Endothelial cell of umbilical vein (primary cell): ENCODE measurements around the gene GRIFIN. TPM values are rescaled to one million over a fixed set of nuclear protein-coding genes. Genes with fewer than 3 reads are reported as not detected.

Experiments used
- BruUV-seq: library from RNA; stranded (reverse); fragments of 400-500 nt; replicated peaks from 2 replicates; lab custom pipeline; 2021; lab: Mats Ljungman, UMichigan
- CTCF ChIA-PET: fragments of 300-600, 350-600 bp; sonication (Branson Sonifier 250); formaldehyde crosslinking; loops from one replicate; lab custom pipeline; 2021; ENCODE audit warnings: antibody characterized with exemption, inconsistent platforms; lab: Charles Lee
- POLR2A ChIA-PET: fragments of 300-600, 350-600 bp; sonication (Branson Sonifier 250); formaldehyde crosslinking; loops from one replicate; lab custom pipeline; 2021; ENCODE audit warnings: antibody characterized with exemption, inconsistent platforms; lab: Charles Lee
- DNase-seq: peaks from one replicate; pipeline ENCODE4 v3.0.0-alpha.2; 2011; ENCODE audit warnings: low read depth, low spot score
- FAIRE-seq: peaks from 2 replicates; lab custom pipeline; 2011; peaks lifted over from hg19 to GRCh38; lab: Jason Lieb, UNC
- H2AFZ ChIP-seq: 2 replicates; pipeline ENCODE4 v1.6.0; 2012; ENCODE audit warnings: low read depth, low read length, control low read depth, inconsistent platforms
- H3K27ac ChIP-seq: 2 replicates; pipeline ENCODE4 v1.5.1; 2011; ENCODE audit warnings: low read depth, mild to moderate bottlenecking, control low read depth, low read length, moderate library complexity; ENCODE audit not compliant: insufficient read depth
- H3K27me3 ChIP-seq, 2 experiments: 2 replicates each; pipeline versions ENCODE4 v1.6.0 to v1.6.1; 2011; ENCODE audit warnings: low read length in 2 of 2, mixed read lengths in 1 of 2; ENCODE audit not compliant: control insufficient read depth in 2 of 2, insufficient read depth in 2 of 2
- H3K36me3 ChIP-seq, 2 experiments: 2 replicates in 1 of 2; 3 replicates in 1 of 2; pipeline ENCODE4 v1.5.1; 2011; ENCODE audit warnings: low read length in 2 of 2, mild to moderate bottlenecking in 1 of 2, moderate library complexity in 1 of 2; ENCODE audit not compliant: control insufficient read depth in 2 of 2, insufficient read depth in 2 of 2; ENCODE audit errors: extremely low read depth in 1 of 2
- H3K4me1 ChIP-seq: 3 replicates; pipeline ENCODE4 v1.5.1; 2011; ENCODE audit warnings: mild to moderate bottlenecking, low read length; ENCODE audit not compliant: control insufficient read depth, insufficient read depth; ENCODE audit errors: extremely low read depth
- H3K4me2 ChIP-seq: 2 replicates; pipeline ENCODE4 v1.6.1; 2011; ENCODE audit warnings: low read length, control low read depth, mixed read lengths; ENCODE audit not compliant: insufficient read depth
- H3K4me3 ChIP-seq, 3 experiments: fragments of 200-600 bp in 1 of 3; sonication (generic), shearing (Covaris generic) in 1 of 3; replicated peaks in 1 of 3; 2 replicates each; pipeline ENCODE4 v1.5.1; 2011 to 2016; ENCODE audit warnings: control low read depth in 3 of 3, low read length in 3 of 3, mild to moderate bottlenecking in 2 of 3, inconsistent platforms in 1 of 3, low read depth in 1 of 3, moderate library complexity in 1 of 3; ENCODE audit not compliant: insufficient read depth in 1 of 3
- H3K79me2 ChIP-seq: 2 replicates; pipeline ENCODE4 v1.6.0; 2012; ENCODE audit warnings: low read length, inconsistent platforms; ENCODE audit not compliant: control insufficient read depth, insufficient read depth
- H3K9ac ChIP-seq: replicated peaks from 2 replicates; pipeline ENCODE3; 2011; ENCODE audit warnings: low read length, control low read depth; ENCODE audit not compliant: insufficient read depth; ENCODE audit errors: extremely low read depth
- H3K9me1 ChIP-seq: replicated peaks from 3 replicates; pipeline ENCODE4 v1.6.0; 2011; ENCODE audit warnings: mild to moderate bottlenecking, low read length; ENCODE audit not compliant: control insufficient read depth, insufficient read depth; ENCODE audit errors: extremely low read depth
- H3K9me3 ChIP-seq: replicated peaks from 2 replicates; pipeline ENCODE4 v1.5.1; 2012; ENCODE audit warnings: low read length, inconsistent platforms; ENCODE audit not compliant: control insufficient read depth, insufficient read depth
- H4K20me1 ChIP-seq: replicated peaks from 2 replicates; pipeline ENCODE3; 2011; ENCODE audit warnings: mild to moderate bottlenecking, low read length; ENCODE audit not compliant: control insufficient read depth, insufficient read depth; ENCODE audit errors: extremely low read depth
- CTCF ChIP-seq, 2 donors: IDR thresholded peaks; 1 replicate in 1 of 2; 2 replicates in 1 of 2; pipeline ENCODE4 v1.5.1; 2011; ENCODE audit warnings: low read length in 2 of 2, mild to moderate bottlenecking in 2 of 2, moderate library complexity in 2 of 2, control low read depth in 1 of 2, inconsistent platforms in 1 of 2, low read depth in 1 of 2; ENCODE audit not compliant: insufficient read depth in 1 of 2; ENCODE audit errors: extremely low read depth in 1 of 2
- EZH2 ChIP-seq: IDR thresholded peaks from 2 replicates; pipeline ENCODE4 v1.6.1; 2012; ENCODE audit warnings: borderline replicate concordance, low read depth, mild to moderate bottlenecking, moderate library complexity, low read length, inconsistent platforms; ENCODE audit not compliant: severe bottlenecking
- FOS ChIP-seq: IDR thresholded peaks from 2 replicates; pipeline ENCODE4 v1.6.1; 2011; ENCODE audit warnings: mild to moderate bottlenecking, low read length, moderate library complexity, borderline replicate concordance; ENCODE audit not compliant: insufficient read depth
- GATA2 ChIP-seq: IDR thresholded peaks from 2 replicates; pipeline ENCODE4 v1.7.0; 2011; ENCODE audit warnings: low read depth, mild to moderate bottlenecking, moderate library complexity, mixed read lengths, low read length; ENCODE audit not compliant: insufficient read length, insufficient read depth
- JUN ChIP-seq: IDR thresholded peaks from 2 replicates; pipeline ENCODE4 v1.6.1; 2011; ENCODE audit warnings: borderline replicate concordance, low read depth; ENCODE audit not compliant: insufficient read length, insufficient read depth
- MAX ChIP-seq: IDR thresholded peaks from 2 replicates; pipeline ENCODE4 v1.6.1; 2011; ENCODE audit not compliant: insufficient read depth, insufficient read length
- MYC ChIP-seq: IDR thresholded peaks from one replicate; pipeline ENCODE4 v1.6.1; 2011; ENCODE audit warnings: mild to moderate bottlenecking, low read depth, low read length
- POLR2A ChIP-seq: IDR thresholded peaks from 2 replicates; pipeline ENCODE4 v1.6.1; 2012; ENCODE audit warnings: low read depth, mild to moderate bottlenecking, control low read depth, low read length
- POLR2AphosphoS5 ChIP-seq: IDR thresholded peaks from 2 replicates; pipeline ENCODE4 v1.6.1; 2012; ENCODE audit warnings: low read depth, mild to moderate bottlenecking, control low read depth, low read length, moderate library complexity; ENCODE audit not compliant: insufficient read depth
- dilution Hi-C: fragments of 300-500 bp; cut with MboI; formaldehyde crosslinking; loops from one replicate; pipeline ENCODE4 v1.15.0; 2019; ENCODE audit warnings: low sequenced_read_pairs; ENCODE audit not compliant: extremely low pct_ligation_motif_present
- intact Hi-C: fragments of 100-400 bp; cut with micrococcal nuclease; formaldehyde crosslinking; loops from one replicate; pipeline ENCODE4 v1.10.0; 2022
- polyA plus RNA-seq, 4 experiments: library from polyadenylated mRNA; depleted of rRNA in 3 of 4; stranded (reverse) in 3 of 4; unstranded in 1 of 4; fragments of >200 nt; gene quantifications; 2 replicates each; pipeline versions ENCODE4 v1.2.1 to v1.2.3, GENCODE V29; 2011 to 2012; ENCODE audit warnings: missing spikeins in 1 of 4
- total RNA-seq: library from RNA; stranded (reverse); gene quantifications from 2 replicates; pipeline ENCODE4 v1.2.3, GENCODE V29; 2021

The GRIFIN gene
- total and polyA plus RNA-seq, 2 donors (not counting 3 experiments of a cell fraction or from before 2014, with no cell fraction given), result not detected

GRCh38 chr7:2514473-2515423 lies 38.5 kb upstream of the GRIFIN start:
- POLR2A ChIA-PET, result no interaction called here
- Histone ChIP-seq H3K9me3 (no peaks in the 10 kb centered on the region), H3K9me1 (no peaks in the 10 kb centered on the region), H2AFZ (no peak overlapping the region), H3K79me2 (no peaks in the 10 kb centered on the region), H3K4me2 (no peak overlapping the region), H3K27ac (no peak overlapping the region), H3K4me3 (no peak overlapping the region), H4K20me1 (no peaks in the 10 kb centered on the region), H3K9ac (no peak overlapping the region), H3K4me1 (peaks cover 24% of the 10 kb centered on the region), H3K36me3 (no peaks in the 10 kb centered on the region), H3K27me3 (no peaks in the 10 kb centered on the region)
- CTCF ChIA-PET, result no interaction called here
- DNase-seq, result no peak
- BruUV-seq, result no TSS peak
- intact Hi-C loops, result no loop called here
- dilution Hi-C loops, result no loop called here
- FAIRE-seq, result no peak
- TF ChIP-seq CTCF (IDR thresholded peaks at IDR 0.05; ENCODE audit: extremely low read depth in 1 of 2, insufficient read depth in 1 of 2, low read depth in 1 of 2, low read length in 2 of 2) (no peak), POLR2A (no peak), GATA2 (no peak), FOS (no peak), EZH2 (no peak), MYC (no peak), POLR2AphosphoS5 (no peak), JUN (no peak), MAX (no peak)
